Left lung (tissue), 10 donors: Measurements from ENCODE around the gene PXK. TPM values are rescaled to one million over a fixed set of nuclear protein-coding genes. Genes with fewer than 3 reads are reported as not detected.

Experiments
- ATAC-seq: fragments of 200-7000 bp; cut with Tn5 transposase; one replicate; pipeline ENCODE4 v1.9.1; 2020; ENCODE audit warnings: moderate library complexity
- DNase-seq, 4 donors: peaks; one replicate each; pipeline ENCODE4 v3.0.0-alpha.2; 2013 to 2020
- H3K27ac ChIP-seq, 2 donors: fragments of 200-600 bp; sonication (generic) in 1 of 2; one replicate each; pipeline versions ENCODE4 v1.5.0 to v1.8.0; 2020 to 2021
- H3K27me3 ChIP-seq, 2 donors: fragments of 200-600 bp; sonication (generic) in 1 of 2; one replicate each; pipeline versions ENCODE4 v1.5.0 to v1.8.0; 2020 to 2021
- H3K36me3 ChIP-seq, 2 donors: fragments of 200-600 bp; sonication (generic) in 1 of 2; one replicate each; pipeline versions ENCODE4 v1.5.0 to v1.8.0; 2020 to 2021
- H3K4me1 ChIP-seq, 2 donors: fragments of 200-600 bp; one replicate each; pipeline ENCODE4 v1.8.0; 2021
- H3K4me3 ChIP-seq, 2 donors: fragments of 200-600 bp; sonication (generic) in 1 of 2; one replicate each; pipeline versions ENCODE4 v1.5.0 to v1.8.0; 2020 to 2021; ENCODE audit warnings: mild to moderate bottlenecking in 1 of 2
- H3K9me3 ChIP-seq, 2 donors: fragments of 200-600 bp; sonication (generic) in 1 of 2; one replicate each; pipeline versions ENCODE4 v1.5.0 to v1.8.0; 2020 to 2021
- intact Hi-C, 2 donors: fragments of 100-400 bp; cut with DNase I; formaldehyde crosslinking; loops; one replicate each; pipeline versions ENCODE4 v1.11.2 to v1.14.2; 2022
- polyA plus RNA-seq, 6 donors: library from polyadenylated mRNA; unstranded; fragments of 120-200 nt; gene quantifications; one replicate each; pipeline ENCODE4 v1.2.1, GENCODE V29; 2013; ENCODE audit not compliant: insufficient read length in 6 of 6
- total RNA-seq, 2 donors: library from RNA; stranded (reverse); fragmentation: NEBNext Ultra II Directional; extraction: Animal tissue kit (Norgen Biotek cat#: 25700); gene quantifications; one replicate each; pipeline ENCODE4 v1.2.1, GENCODE V29; 2021
- TF ChIP-seq, protein P1 (sequence below), 2 donors: fragments of 200-600 bp; sonication (generic) in 1 of 2; IDR thresholded peaks; one replicate each; pipeline versions ENCODE4 v1.5.0 to v1.8.0; 2021; ENCODE audit warnings: antibody characterized with exemption in 2 of 2
- donor health status: DM: no; HTN: yes; CAD: no.
- donor health status: DM: no; HTN: no; CAD: no.

The PXK gene
- total and polyA plus RNA-seq, 8 donors, result 19.0 to 42.3 (median 34.0) TPM

DNA sequence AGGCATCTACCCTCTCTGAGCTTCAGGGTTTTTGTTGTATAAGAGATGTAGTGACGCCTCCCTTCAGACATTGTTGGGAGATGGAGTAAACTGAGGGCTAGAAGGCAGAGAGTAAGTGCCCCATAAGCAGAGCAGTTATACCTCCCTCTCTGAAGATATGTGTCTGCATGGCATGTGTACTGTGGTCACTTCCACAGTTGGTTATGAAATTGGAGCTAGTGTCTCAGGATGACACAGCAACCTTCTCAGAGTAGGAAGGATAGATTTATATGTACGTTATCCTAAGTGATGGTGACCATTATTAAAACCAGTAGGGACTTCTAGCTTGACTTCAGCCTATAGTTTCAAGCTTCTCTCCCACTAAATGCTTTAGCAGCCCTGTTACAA is 17.9 kb downstream of the PXK start:
- no peak overlapping the region for H3K4me3 ChIP-seq
- no peaks in the 10 kb centered on the region for H3K9me3 ChIP-seq
- no peaks in the 10 kb centered on the region for H3K27me3 ChIP-seq
- intact Hi-C loops, result no loop called here
- peaks cover 0 to 70% of the 10 kb centered on the region in 2 donors for H3K4me1 ChIP-seq
- TF ChIP-seq, protein P1, sequence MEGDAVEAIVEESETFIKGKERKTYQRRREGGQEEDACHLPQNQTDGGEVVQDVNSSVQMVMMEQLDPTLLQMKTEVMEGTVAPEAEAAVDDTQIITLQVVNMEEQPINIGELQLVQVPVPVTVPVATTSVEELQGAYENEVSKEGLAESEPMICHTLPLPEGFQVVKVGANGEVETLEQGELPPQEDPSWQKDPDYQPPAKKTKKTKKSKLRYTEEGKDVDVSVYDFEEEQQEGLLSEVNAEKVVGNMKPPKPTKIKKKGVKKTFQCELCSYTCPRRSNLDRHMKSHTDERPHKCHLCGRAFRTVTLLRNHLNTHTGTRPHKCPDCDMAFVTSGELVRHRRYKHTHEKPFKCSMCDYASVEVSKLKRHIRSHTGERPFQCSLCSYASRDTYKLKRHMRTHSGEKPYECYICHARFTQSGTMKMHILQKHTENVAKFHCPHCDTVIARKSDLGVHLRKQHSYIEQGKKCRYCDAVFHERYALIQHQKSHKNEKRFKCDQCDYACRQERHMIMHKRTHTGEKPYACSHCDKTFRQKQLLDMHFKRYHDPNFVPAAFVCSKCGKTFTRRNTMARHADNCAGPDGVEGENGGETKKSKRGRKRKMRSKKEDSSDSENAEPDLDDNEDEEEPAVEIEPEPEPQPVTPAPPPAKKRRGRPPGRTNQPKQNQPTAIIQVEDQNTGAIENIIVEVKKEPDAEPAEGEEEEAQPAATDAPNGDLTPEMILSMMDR (IDR thresholded peaks at IDR 0.05), result no peak
- ATAC-seq (peak; percentile 61), DNase-seq (no peak)
- peak overlapping the region in 1 of 2 donors; percentile 80 for H3K27ac ChIP-seq
- H3K36me3 ChIP-seq, result no peaks in the 10 kb centered on the region

DNA sequence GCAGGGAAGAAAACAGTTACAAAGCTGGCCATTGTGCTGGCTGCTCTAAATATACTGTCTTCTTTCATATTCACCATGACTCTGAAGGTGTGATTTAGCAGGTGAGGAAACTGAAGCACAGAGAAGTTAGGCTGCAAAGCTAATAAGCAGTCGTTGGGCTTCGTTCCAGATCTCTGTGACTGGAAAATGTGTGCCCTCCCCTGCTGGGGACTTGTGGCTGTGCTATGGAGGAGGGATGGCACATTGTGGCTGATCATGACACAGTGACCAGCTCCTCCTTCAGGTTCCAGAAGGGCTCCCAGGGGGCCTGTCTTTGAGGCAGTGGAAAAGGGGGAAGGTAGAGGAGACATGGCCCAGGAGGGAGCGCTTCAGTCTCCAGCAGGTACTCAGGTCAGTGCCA is 19.2 kb downstream of the PXK start:
- TF ChIP-seq, protein P1 (IDR thresholded peaks at IDR 0.05), result no peak
- H3K4me1 ChIP-seq, result peaks cover 0 to 83% of the 10 kb centered on the region in 2 donors
- peak overlapping the region in 1 of 2 donors; percentile 6 for H3K27ac ChIP-seq
- no peaks in the 10 kb centered on the region for H3K36me3 ChIP-seq
- no peaks in the 10 kb centered on the region for H3K9me3 ChIP-seq
- H3K27me3 ChIP-seq, result no peaks in the 10 kb centered on the region
- ATAC-seq, result no peak
- intact Hi-C loops, result no loop called here
- no peak for DNase-seq
- no peak overlapping the region for H3K4me3 ChIP-seq

DNA sequence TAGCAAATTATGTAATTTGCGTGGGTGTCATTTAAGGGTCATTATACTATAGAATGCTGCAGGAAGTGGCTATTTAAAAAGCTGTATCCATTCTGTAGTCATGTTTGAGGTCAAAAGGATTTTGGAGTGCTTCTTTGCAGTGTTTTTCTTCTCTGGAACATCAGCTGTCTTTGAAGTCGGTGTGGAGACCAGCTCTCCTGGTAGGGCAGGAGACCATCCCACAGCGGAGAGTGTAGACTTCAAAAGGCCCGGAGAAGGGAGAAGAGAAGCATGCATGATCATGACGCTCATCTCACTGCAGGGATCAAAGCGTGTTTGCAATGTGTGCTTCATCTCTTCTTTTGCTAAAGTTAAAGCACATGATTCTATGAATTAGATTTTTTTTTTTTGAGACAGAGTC is 19.9 kb downstream of the PXK start:
- DNase-seq, result no peak
- no peaks in the 10 kb centered on the region for H3K27me3 ChIP-seq
- no peak overlapping the region for H3K4me3 ChIP-seq
- no peak overlapping the region for H3K27ac ChIP-seq
- H3K4me1 ChIP-seq, result peaks cover 0 to 87% of the 10 kb centered on the region in 2 donors
- no peaks in the 10 kb centered on the region for H3K36me3 ChIP-seq
- TF ChIP-seq, protein P1 (IDR thresholded peaks at IDR 0.05), result no peak
- no peak for ATAC-seq
- no peaks in the 10 kb centered on the region for H3K9me3 ChIP-seq
- intact Hi-C loops, result no loop called here

DNA sequence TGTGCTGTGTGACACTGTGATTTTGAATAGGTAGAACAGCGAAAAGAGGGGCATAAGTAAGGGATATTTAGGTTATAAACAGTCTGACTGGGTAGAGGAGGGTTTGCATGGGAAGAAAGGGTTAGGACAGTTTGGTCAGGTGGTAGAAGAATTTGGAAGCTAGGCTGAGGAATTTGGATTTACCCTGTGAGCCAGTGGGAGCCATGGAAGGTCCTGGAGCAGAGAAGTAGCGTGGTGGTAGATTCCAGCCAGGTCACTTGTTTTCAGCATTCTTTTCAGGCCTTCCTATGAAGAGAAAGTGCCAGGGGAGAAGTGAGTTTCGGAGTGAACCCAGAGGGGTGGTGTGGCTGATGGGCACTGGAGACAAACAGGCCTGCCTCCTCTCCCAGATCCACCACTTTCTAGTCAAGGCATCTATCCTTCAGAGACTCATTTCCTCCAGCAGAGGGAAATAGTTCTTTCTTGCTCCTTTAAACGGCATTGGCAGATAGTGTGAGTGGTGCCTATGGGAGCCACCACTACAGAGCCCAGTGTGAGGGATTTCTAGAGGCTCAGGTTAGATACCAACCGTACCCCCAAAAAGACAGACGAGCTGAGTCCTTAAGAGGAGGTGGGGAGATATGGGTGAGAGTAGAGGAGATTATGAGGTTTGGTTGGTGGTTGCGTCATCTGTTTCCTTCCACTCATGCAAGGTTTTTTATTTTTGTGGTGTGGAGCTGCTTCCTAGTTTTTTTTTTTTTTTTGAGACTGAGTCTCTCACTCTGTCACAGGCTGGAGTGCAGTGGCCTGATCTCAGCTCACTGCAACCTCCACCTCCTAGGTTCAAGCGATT is 21.2 kb downstream of the PXK start:
- no peaks in the 10 kb centered on the region for H3K27me3 ChIP-seq
- DNase-seq (peak in 1 of 4 donors; percentile 9), ATAC-seq (peak; percentile 57)

DNA sequence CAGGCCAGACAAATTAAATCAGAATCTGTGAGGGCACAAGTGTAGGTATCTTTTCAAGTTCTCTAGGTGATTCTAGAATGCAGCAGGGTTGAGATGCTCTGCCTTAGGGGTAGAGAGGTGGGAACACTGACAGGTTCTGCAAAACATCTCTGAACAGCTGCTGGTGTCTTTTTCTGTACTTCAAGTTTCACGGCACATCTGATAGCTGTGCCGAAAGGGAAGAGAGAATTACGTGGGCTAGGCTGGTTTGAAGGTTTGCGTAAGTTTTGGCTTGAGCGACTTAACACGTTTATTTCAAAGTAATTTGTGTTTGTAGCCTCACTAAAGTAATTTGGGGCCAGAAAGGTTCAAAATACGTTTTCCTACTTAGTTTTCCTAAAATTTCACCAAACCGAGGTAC is 22.5 kb downstream of the PXK start:
- H3K4me1 ChIP-seq, result peaks cover 0 to 67% of the 10 kb centered on the region in 2 donors
- intact Hi-C loops, result no loop called here
- ATAC-seq, result peak; percentile 13
- H3K27me3 ChIP-seq, result no peaks in the 10 kb centered on the region
- no peaks in the 10 kb centered on the region for H3K36me3 ChIP-seq
- H3K27ac ChIP-seq, result peak overlapping the region in 1 of 2 donors; percentile 78
- H3K4me3 ChIP-seq, result no peak overlapping the region
- no peaks in the 10 kb centered on the region for H3K9me3 ChIP-seq
- TF ChIP-seq, protein P1 (IDR thresholded peaks at IDR 0.05), result no peak
- no peak for DNase-seq

More for the DNA sequence above, 21.2 kb downstream of the PXK start:
- TF ChIP-seq, protein P1 (IDR thresholded peaks at IDR 0.05), result no peak
- H3K36me3 ChIP-seq, result no peaks in the 10 kb centered on the region
- no peaks in the 10 kb centered on the region for H3K9me3 ChIP-seq
- no peak overlapping the region for H3K4me3 ChIP-seq
- peaks cover 0 to 79% of the 10 kb centered on the region in 2 donors for H3K4me1 ChIP-seq
- intact Hi-C loops, result no loop called here
- H3K27ac ChIP-seq, result peak overlapping the region in 1 of 2 donors; percentile 78
